Mesenchymal stem cell (in vitro differentiated cells and primary cell): ENCODE data around the gene GNB4. TPM values are rescaled to one million over a fixed set of nuclear protein-coding genes. Genes with fewer than 3 reads are reported as not detected.

Experiments used
- DNase-seq: peaks from one replicate; pipeline ENCODE4 v3.0.0-alpha.2; 2013
- H2AFZ ChIP-seq: one replicate; pipeline ENCODE4 v1.6.1; 2013; ENCODE audit warnings: low read depth, mild to moderate bottlenecking, control low read depth, inconsistent platforms, low read length, moderate library complexity
- H2AK5ac ChIP-seq: 2 replicates; pipeline ENCODE4 v1.6.1; 2013; ENCODE audit warnings: low read length, moderate library complexity, mild to moderate bottlenecking, inconsistent platforms; ENCODE audit not compliant: severe bottlenecking
- H2BK120ac ChIP-seq: one replicate; pipeline ENCODE4 v1.6.1; 2013; ENCODE audit warnings: low read depth, mild to moderate bottlenecking, inconsistent platforms, low read length, moderate library complexity
- H2BK12ac ChIP-seq, 2 experiments: one replicate each; pipeline ENCODE4 v1.6.1; 2013; ENCODE audit warnings: inconsistent platforms in 2 of 2, low read length in 2 of 2, mild to moderate bottlenecking in 2 of 2, moderate library complexity in 2 of 2, control low read depth in 1 of 2
- H2BK15ac ChIP-seq: one replicate; pipeline ENCODE4 v1.6.1; 2013; ENCODE audit warnings: mild to moderate bottlenecking, low read depth, inconsistent platforms; ENCODE audit not compliant: poor library complexity, severe bottlenecking
- H2BK5ac ChIP-seq: 2 replicates; pipeline ENCODE4 v1.6.1; 2013; ENCODE audit warnings: low read depth, mild to moderate bottlenecking, low read length, control low read depth, inconsistent platforms; ENCODE audit not compliant: poor library complexity, severe bottlenecking
- H3K14ac ChIP-seq, 2 experiments: one replicate each; pipeline ENCODE4 v1.6.1; 2013; ENCODE audit warnings: inconsistent platforms in 2 of 2, low read length in 2 of 2, control low read depth in 1 of 2, mild to moderate bottlenecking in 1 of 2, moderate library complexity in 1 of 2
- H3K18ac ChIP-seq, 2 experiments: one replicate each; pipeline ENCODE4 v1.6.1; 2013; ENCODE audit warnings: inconsistent platforms in 2 of 2, low read length in 2 of 2, control low read depth in 1 of 2, low read depth in 1 of 2, mild to moderate bottlenecking in 1 of 2
- H3K23ac ChIP-seq, 2 experiments: one replicate each; pipeline ENCODE4 v1.6.1; 2013; ENCODE audit warnings: inconsistent platforms in 2 of 2, low read length in 2 of 2, mild to moderate bottlenecking in 2 of 2, moderate library complexity in 2 of 2, control low read depth in 1 of 2
- H3K27ac ChIP-seq: 2 replicates; pipeline ENCODE4 v1.5.1; 2013; ENCODE audit warnings: mild to moderate bottlenecking, moderate library complexity, low read length, control low read depth, inconsistent platforms; ENCODE audit not compliant: poor library complexity, severe bottlenecking
- H3K27me3 ChIP-seq, 2 experiments: 2 replicates each; pipeline versions ENCODE4 v1.6.1 to v1.7.0; 2013; ENCODE audit warnings: low read length in 2 of 2, mild to moderate bottlenecking in 2 of 2, moderate library complexity in 2 of 2, control low read depth in 1 of 2, inconsistent platforms in 1 of 2; ENCODE audit not compliant: control insufficient read depth in 1 of 2, insufficient read depth in 1 of 2
- H3K36me3 ChIP-seq, 2 experiments: 2 replicates each; pipeline versions ENCODE4 v1.6.1 to v1.7.0; 2013; ENCODE audit warnings: low read length in 2 of 2, control low read depth in 1 of 2, inconsistent platforms in 1 of 2, low read depth in 1 of 2, mild to moderate bottlenecking in 1 of 2; ENCODE audit not compliant: insufficient read depth in 2 of 2, control insufficient read depth in 1 of 2
- H3K4ac ChIP-seq, 2 experiments: one replicate each; pipeline ENCODE4 v1.6.1; 2013; ENCODE audit warnings: inconsistent platforms in 2 of 2, low read length in 2 of 2, mild to moderate bottlenecking in 2 of 2, moderate library complexity in 2 of 2, control low read depth in 1 of 2, low read depth in 1 of 2
- H3K4me1 ChIP-seq: 2 replicates; pipeline ENCODE4 v1.6.1; 2013; ENCODE audit warnings: low read depth, low read length, control low read depth; ENCODE audit not compliant: control insufficient read depth, insufficient read depth
- H3K4me2 ChIP-seq: 2 replicates; pipeline ENCODE4 v1.6.1; 2013; ENCODE audit warnings: low read length, mild to moderate bottlenecking, inconsistent platforms; ENCODE audit not compliant: poor library complexity, severe bottlenecking
- H3K4me3 ChIP-seq, 2 experiments: 2 replicates each; pipeline versions ENCODE4 v1.5.1 to v1.7.0; 2013; ENCODE audit warnings: low read length in 2 of 2, mild to moderate bottlenecking in 2 of 2, control low read depth in 1 of 2, low read depth in 1 of 2; ENCODE audit not compliant: insufficient read depth in 1 of 2
- H3K79me1 ChIP-seq: replicated peaks from 2 replicates; pipeline ENCODE4 v1.6.1; 2013; ENCODE audit warnings: mild to moderate bottlenecking, control low read depth, low read length, inconsistent platforms; ENCODE audit not compliant: poor library complexity, severe bottlenecking
- H3K9ac ChIP-seq: 2 replicates; pipeline ENCODE4 v1.7.0; 2013; ENCODE audit warnings: mild to moderate bottlenecking, low read length, moderate library complexity
- H3K9me3 ChIP-seq: 2 replicates; pipeline ENCODE4 v1.7.0; 2013; ENCODE audit warnings: mild to moderate bottlenecking, low read length; ENCODE audit not compliant: control insufficient read depth
- H4K8ac ChIP-seq: one replicate; pipeline ENCODE4 v1.6.1; 2013; ENCODE audit warnings: inconsistent platforms, mild to moderate bottlenecking, low read length, moderate library complexity
- H4K91ac ChIP-seq: one replicate; pipeline ENCODE4 v1.6.1; 2013; ENCODE audit warnings: mild to moderate bottlenecking, low read length, inconsistent platforms
- WGBS: methylation state at CpG from one replicate; pipeline ENCODE4 v1.1.7; 2013; ENCODE audit warnings: mixed read lengths; 5-methylcytosine and 5-hydroxymethylcytosine counted together
- small RNA-seq: library from polyadenylated mRNA; stranded (forward); fragments of <200 nt; extraction: miRNeasy Mini kit (QIAGEN cat#:217004); gene quantifications from one replicate; pipeline ENCODE3, GENCODE V24; 2013; ENCODE audit warnings: low read depth

Gene GNB4

DNA sequence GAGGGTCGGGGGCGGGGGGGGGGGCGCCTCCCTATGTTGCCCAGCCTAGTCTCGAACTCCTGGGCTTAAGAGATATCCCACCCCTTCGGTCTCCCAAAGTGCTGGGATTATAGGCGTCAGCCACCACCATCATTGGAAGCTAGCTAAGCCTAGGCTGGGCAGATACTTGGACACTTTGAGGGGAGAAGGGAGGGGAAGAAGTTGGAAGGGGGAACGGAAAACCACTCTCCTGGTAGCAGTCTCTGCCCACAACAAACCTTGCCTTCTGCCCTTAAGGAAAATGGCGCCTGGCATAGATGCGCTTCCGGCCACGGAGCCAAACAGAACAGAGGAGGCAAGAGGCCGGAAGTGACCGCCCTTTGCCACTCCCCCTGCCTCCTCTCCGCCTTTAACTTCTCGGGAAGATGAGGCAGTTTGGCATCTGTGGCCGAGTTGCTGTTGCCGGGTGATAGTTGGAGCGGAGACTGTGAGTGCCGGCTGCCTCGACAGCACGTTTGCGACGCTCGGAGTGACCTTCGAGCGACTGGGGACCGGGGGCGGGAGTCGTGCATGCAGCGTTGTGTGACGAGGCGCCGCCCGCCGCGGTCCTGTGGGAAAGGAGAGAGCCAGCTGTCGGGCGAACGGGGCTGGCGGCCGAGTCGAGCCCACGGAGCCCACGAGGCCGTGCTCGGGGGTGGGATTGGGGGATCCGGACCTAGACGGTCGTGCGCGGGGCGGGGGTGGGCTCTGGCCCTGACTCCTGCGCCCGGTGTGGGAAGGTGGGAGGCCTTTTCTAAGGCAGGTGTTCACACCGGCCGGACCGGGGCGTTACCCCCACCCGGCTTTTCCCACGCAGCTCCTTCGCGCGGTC, 103.7 kb downstream of the GNB4 start, which contains the start of gene MFN1:
Gene MFN1 (plus strand): TSS at position 365 of the 850 bp plus-strand sequence. CDS start 1,143 bp downstream, outside the sequence.
- H3K36me3 ChIP-seq: peaks cover 6 to 28% of the 10 kb centered on the region in 2 experiments
- H3K4me2 ChIP-seq: peak within 1 kb of the TSS; percentile 64
- H2BK5ac ChIP-seq: no peak within 1 kb of the TSS
- peak within 1 kb of the TSS; percentile 36 for H2BK15ac ChIP-seq
- peak within 1 kb of the TSS; percentile 80 to 88 for H3K4me3 ChIP-seq
- no peaks in the 10 kb centered on the region for H3K4me1 ChIP-seq
- H3K79me1 ChIP-seq: peaks cover 13% of the 10 kb centered on the region
- WGBS: 4% methylated on average over 56 of the region's 63 CpGs
- peak within 1 kb of the TSS; percentile 52 for H4K91ac ChIP-seq
- H3K23ac ChIP-seq: peak within 1 kb of the TSS in 1 of 2 experiments; percentile 41
- H3K9ac ChIP-seq: peak within 1 kb of the TSS; percentile 91
- no peak within 1 kb of the TSS for H2AK5ac ChIP-seq
- no peaks in the 10 kb centered on the region for H3K9me3 ChIP-seq
- H3K27ac ChIP-seq: peak within 1 kb of the TSS; percentile 56
- DNase-seq: peak; percentile 95
- H3K27me3 ChIP-seq: no peaks in the 10 kb centered on the region
- peak within 1 kb of the TSS; percentile 99 for H4K8ac ChIP-seq
- H2BK120ac ChIP-seq: no peak within 1 kb of the TSS
- no peak within 1 kb of the TSS for H2BK12ac ChIP-seq
- H2AFZ ChIP-seq: peak within 1 kb of the TSS; percentile 96
- peak within 1 kb of the TSS; percentile 57 to 66 for H3K4ac ChIP-seq
- H3K18ac ChIP-seq: peak within 1 kb of the TSS; percentile 82 to 92
- H3K14ac ChIP-seq: peak within 1 kb of the TSS in 1 of 2 experiments; percentile 85

Small RNAs within 50 kb of the gene (small RNA-seq; reads per million reads assigned to genes)
- gene AC007620.1: not detected
